Glomerular endothelial cell (primary cell): ENCODE measurements around the gene SLC7A1. TPM values are rescaled to one million over a fixed set of nuclear protein-coding genes. Genes with fewer than 3 reads are reported as not detected.

Source experiments
- DNase-seq: peaks from one replicate; pipeline ENCODE4 v3.0.0-alpha.2; 2011; ENCODE audit warnings: low read depth, low spot score; ENCODE audit errors: extremely low read depth
- total RNA-seq: library from RNA; depleted of rRNA; stranded (reverse); fragments of >200 nt; gene quantifications from 2 replicates; pipeline ENCODE4 v1.2.3, GENCODE V29; 2015

SLC7A1 gene
- total RNA-seq, 1 donor from 2014 or later = 42.9 TPM

DNA sequence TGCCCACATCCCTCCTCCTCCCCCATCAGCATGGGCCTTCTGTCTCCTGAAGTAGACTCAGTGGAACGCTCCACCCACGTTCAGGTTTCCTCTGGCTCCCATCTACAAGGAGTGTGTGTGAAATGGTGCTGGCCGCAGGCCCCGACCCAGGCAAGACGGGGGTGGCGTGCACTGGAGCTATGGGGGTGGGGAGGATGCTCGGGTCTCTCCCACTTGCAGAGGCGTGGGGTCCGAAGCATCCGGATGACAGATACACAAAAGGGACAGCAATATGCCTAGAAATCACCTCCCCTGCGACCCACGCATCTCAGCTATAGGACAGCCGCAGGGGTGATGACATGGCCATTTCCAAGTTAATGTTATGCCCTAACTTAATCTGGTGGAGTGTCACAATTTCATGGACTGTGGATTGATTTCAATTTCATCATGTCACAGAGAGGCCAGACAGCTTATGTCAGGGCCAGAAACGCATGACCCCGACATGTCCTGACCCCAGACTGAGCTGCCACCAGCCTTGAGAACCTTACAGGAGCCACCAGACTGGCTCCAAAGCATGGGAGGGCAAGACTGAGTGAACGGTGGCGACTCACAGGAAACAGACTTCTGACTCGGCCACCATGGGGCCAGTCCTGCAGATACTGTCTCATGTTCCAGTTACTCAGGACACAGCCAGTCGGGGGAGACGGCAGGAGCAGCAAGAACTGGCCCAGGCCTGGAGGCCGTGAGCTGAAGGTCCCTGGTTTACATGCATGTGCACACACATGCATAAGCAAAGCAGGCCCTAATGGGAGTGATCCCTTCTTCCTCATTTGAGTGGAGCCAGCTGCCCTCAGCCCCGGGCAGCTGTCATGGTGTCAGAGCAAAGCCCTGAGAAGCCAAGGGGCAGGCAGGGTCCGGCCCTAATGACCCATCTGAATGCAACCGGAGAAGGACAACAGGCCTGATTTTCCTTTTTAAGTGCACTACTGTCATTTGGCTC is 82.2 kb downstream of the SLC7A1 start:
- DNase-seq = no peak

GRCh38 chr13:29511980-29512379 is 83.5 kb downstream of the SLC7A1 start:
- DNase-seq = no peak

DNA sequence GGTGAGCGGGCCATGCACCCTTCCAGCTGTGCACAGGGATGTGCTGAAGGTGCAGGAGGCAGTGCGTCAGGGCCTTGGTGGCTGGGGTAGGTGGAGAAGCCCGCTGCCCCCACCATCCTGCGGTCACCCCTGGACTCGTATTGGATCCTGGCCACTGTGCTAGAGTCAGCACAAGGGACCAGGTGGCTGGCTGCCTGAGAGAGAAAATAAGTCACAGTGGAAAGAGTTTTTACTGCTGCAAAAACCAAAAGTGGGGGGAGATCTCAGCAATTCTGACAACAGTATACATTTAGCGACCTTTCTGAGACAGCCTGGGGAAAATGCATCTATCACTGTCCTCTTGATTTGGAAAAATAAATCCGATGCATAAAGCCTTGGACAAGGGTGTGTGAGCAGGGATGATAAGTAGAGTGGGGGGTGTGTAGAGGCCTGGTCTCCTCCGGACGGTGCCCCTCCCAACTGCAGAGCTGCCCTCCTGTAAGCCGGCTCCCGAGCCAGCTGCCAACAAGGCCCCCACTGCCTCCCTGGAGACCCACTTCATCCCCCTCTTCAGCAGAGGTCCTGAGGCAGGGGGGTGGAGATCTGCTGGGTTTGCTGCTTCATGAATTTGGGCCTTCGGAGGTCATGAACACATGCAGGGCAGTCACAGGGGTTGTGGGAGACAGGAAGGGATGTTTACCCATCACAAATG is 84.2 kb downstream of the SLC7A1 start:
- no peak for DNase-seq

DNA sequence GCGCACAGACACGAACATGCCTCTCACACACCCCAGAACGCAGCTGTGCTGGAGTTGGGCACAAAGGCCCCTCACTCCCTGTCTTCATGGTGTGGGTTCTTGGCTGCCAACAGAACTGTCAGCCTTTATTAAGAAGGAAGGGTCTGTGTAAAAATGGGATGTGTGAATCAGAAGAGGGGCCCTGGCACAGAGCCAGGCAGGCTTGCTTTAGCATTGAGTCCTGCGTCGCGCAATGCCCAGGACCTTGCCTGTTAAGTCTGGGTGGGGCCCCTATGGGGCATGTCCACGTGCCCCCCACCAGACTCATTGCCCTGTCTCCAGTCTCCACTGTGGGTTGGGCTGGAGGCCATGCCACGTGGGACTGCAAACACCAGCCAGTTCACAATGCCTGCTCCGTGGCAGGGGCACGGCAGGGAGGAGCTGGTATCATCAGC is 84.8 kb downstream of the SLC7A1 start:
- DNase-seq = no peak

GRCh38 chr13:29509999-29510589 is 85.4 kb downstream of the SLC7A1 start:
- no peak for DNase-seq

DNA sequence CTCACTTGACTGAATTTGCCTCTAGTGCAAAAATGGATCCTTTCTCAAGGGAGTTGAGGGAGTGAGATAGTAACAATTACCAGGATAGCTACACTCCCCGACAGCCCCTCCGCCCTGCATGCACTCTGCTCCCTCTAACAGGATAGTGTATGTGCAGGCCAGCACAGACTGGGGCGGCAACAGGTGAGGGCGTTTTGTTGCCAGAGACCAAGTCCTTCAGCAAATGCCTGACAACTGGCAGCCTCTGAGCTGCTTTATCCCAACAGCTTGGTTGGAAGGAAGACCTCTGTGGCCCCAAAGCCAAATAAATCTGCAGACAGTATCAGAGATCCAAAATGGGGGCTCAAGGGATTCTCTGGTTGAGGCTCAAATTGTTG is 86.6 kb downstream of the SLC7A1 start:
- DNase-seq = no peak

DNA sequence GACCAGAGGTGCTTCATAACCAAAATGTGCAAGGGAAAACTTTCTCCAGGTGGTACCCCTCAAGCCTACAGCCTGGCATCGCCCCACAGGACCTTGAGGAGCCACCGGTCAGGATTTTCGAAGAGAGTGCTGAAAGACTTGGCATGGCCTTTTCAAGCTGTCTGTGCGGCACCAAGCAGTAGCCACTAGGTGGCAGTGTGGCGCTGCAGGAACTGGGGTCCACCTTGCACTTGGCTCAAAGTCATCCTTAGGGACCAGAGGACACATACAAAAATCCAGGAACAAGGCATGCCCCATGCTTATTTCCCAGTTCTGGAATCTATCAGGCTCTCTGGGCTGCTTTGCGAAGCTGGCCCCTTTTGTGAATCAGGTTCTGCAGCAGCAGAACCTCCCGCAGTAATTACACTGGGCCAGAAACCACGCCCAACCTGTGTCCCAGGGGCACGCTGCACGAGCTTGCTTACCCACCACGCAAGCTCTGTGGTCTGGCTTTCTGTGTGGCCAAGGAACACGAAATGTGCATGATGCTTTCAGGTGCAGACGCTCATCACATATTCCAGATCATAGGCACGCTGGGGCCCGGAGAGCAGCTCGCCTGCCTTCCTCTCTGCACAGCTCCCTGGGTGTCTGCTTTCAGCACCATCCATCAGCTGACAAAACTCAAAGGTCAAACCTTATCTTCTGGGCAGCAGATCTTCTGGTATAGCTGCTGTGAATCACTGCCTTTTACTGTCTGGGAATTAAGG is 87.2 kb downstream of the SLC7A1 start:
- peak; percentile 57 for DNase-seq

GRCh38 chr13:29507356-29507755 is 88.1 kb downstream of the SLC7A1 start:
- DNase-seq = no peak

DNA sequence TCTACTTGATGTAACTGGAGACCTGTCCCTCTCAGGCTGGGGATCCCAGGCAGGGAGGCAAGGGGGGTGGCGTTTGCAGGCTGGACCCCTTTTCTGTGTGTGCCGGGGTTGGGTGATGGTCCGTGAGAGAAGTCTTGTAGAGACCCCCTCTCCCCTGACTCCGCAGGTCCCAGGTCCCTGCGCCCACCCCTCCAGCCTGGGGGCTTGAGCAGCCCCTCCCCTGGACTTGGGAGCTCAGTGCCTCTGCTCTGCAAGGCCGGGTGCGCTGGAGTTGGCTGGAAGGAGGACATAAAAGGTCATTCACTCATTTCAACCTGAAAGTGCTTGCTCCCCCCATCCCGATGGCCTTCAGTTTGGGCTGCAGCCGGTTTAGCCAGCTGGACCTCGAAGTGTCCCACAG is 89.5 kb downstream of the SLC7A1 start:
- DNase-seq = no peak

DNA sequence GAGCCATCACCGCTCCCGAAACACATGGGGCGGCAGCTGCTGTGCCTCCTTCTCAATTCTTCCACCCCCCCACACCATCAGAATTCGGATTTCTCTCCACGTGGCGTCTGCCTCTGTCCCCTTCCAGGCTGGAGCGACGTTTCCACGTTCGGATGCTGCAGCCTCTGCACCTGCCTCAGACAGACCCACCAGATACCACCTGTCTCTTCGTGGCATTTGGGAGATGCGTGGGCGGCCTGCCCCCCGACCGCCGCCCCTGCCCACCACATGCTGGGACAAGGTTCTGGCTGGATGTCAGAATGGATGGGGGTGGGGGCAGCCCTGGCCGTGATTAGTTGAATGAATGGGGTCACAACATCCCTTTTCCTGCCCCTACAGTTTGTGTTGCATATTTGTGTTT is 90.0 kb downstream of the SLC7A1 start:
- no peak for DNase-seq

GRCh38 chr13:29504691-29505090 is 90.8 kb downstream of the SLC7A1 start:
- DNase-seq = no peak

DNA sequence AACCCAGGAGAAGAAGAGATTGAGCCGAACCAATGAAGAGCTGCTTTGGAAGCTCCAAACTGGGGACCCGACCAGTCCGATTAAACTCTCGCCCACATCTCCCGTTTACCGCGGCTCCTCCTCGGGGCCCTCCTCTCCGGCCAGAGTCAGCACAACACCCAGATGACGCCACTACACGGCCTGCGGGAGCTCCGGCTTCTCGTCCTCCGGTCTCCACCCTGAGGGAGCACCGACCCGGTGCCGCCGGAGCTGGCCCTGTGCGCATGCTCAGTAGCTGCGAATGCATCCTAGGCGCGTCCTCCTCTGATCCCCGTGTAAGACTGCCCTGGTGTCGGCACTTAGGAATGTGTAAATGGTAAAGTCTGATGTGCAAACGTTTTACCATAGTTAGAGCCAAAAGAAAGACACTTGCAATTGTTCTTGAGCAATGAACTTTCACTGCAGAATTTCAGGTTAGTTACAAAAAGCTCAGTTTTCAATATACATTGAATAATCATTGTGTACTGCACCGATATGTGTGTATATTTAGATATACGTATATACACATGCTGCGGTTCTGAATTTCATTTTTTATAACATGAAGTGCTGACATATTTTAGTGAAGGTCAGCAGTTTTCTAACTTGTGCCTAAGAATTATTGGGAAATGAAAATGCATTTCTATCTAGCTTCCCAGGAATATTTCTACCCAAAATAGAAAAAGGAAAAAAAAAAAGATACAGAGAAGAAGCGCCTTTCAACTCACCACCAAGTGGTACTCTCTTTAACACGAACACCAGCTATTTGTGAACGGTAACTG is 92.2 kb downstream of the SLC7A1 start:
- DNase-seq = no peak

- no peak for DNase-seq
Observed at GRCh38 chr13:29502391-29503008, 93.0 kb downstream of the SLC7A1 start.

GRCh38 chr13:29501674-29502073 is 93.8 kb downstream of the SLC7A1 start:
- no peak for DNase-seq

GRCh38 chr13:29500386-29500785 is 95.1 kb downstream of the SLC7A1 start:
- no peak for DNase-seq

- DNase-seq = no peak
Observed at GRCh38 chr13:29499506-29500165, 95.9 kb downstream of the SLC7A1 start.

DNA sequence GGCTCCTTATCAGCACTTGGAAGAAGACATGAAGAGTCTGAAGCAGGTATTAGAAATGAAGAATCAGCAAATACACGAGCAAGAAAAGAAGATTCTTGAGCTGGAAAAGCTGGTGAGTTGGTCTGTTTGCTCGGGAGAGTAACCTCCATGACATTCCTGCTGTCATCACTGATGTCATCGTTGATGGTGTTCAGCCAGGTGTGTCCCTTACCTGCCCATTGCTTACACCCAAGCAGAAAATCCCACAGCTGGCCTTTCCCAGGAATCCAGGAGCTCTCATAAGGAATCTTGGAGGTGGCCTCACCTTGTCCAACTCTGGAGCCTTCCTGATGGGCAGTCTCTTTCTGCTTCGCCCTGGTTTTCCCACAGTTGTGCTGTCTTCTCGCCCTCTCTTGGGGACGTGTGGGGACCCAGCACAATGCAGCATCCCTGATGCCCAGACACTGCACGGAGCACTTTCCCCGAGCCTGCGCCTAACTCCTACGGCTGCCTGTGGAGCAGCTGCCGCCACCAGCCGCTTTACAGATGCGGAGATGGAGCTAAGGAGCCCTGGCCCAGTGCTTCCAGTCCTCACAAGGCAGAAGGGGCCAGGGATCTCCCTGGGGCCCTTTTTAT is 97.0 kb downstream of the SLC7A1 start:
- DNase-seq = no peak

DNA sequence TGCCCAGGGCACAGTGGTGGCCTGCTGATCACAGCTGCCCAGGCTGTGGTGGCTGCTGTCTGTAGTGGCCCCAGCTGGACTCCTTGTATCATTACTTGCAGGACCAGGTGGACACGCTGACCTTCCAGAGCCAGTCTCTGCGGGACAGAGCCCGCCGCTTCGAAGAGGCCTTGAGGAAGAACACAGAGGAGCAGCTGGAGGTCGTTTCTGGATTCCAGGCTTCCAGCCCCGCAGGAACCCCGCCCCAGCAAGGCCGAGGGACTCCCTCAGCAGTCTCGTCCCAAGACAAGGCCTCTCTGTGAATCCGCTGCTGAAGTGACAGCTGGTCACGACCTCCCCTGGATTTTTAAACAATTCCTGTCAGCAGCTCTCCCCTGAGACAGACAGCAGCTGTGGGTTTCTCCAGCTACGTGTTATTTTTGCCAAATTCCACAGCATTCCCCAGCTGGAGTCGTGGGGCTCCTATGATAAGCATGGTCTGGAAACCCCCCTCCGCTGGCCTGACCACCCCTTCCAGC is 98.3 kb downstream of the SLC7A1 start:
- DNase-seq = no peak
